HFFc6 (cell line): ENCODE measurements around the gene THEM4. TPM values are rescaled to one million over a fixed set of nuclear protein-coding genes. Genes with fewer than 3 reads are reported as not detected.

Experiments
- DNase-seq: peaks from one replicate; pipeline ENCODE4 v3.0.0-alpha.2; 2018
- H3K27ac Mint-ChIP-seq: 2 replicates; pipeline ENCODE4 v1.8.0; 2020; ENCODE audit warnings: mild to moderate bottlenecking, mixed read lengths
- H3K27me3 Mint-ChIP-seq: 2 replicates; pipeline ENCODE4 v1.8.0; 2021; ENCODE audit warnings: mild to moderate bottlenecking, moderate library complexity, mixed read lengths; ENCODE audit not compliant: insufficient read depth
- H3K36me3 Mint-ChIP-seq: 2 replicates; pipeline ENCODE4 v1.8.0; 2021; ENCODE audit warnings: low read depth, mixed read lengths
- H3K4me1 Mint-ChIP-seq: 2 replicates; pipeline ENCODE4 v1.8.0; 2020; ENCODE audit warnings: low read depth, mixed read lengths
- H3K4me3 Mint-ChIP-seq: 2 replicates; pipeline ENCODE4 v1.8.0; 2020; ENCODE audit warnings: mild to moderate bottlenecking, moderate library complexity, mixed read lengths
- H3K9me3 Mint-ChIP-seq: 2 replicates; pipeline ENCODE4 v1.8.0; 2020; ENCODE audit warnings: mild to moderate bottlenecking, mixed read lengths
- total RNA-seq, 6 experiments: library from RNA; stranded (reverse); fragmentation: NEBNext Ultra II Directional; extraction: Animal tissue kit (Norgen Biotek cat#: 25700); gene quantifications; 2 replicates in 1 of 6; 3 replicates in 5 of 6; pipeline ENCODE4 v1.2.3, GENCODE V29; 2021
- TF ChIP-seq, protein P1 (sequence below): fragments of 200-600 bp; sonication (generic); IDR thresholded peaks from 2 replicates; pipeline ENCODE4 v1.5.0; 2021; ENCODE audit warnings: antibody characterized with exemption, mild to moderate bottlenecking

THEM4 gene
- total RNA-seq, 6 experiments from 2014 or later = 8.0 to 10.1 (median 9.3) TPM

DNA sequence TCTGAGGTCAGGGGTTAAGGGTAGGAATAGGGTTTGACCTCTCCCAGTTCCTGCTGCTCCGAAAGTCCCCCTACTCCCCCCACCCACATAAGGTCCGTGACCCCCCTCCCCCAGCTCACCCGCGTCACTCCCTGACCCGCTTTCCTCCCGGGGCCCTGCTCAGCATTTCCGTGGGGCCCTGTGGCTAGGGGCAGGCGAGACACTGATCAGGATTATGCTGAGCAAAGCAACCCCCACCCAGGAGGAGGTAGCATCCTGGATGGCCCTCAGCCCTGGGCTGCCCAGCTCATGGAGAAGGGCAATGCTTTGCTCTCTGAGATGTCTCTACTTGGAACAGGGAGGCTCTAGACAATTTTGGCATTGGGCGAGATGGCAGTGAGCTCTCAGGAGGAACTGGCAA, 81.5 kb downstream of the THEM4 start:
- no peak overlapping the region for H3K27ac Mint-ChIP-seq
- H3K36me3 Mint-ChIP-seq = no peaks in the 10 kb centered on the region
- H3K27me3 Mint-ChIP-seq = peaks cover 49% of the 10 kb centered on the region
- TF ChIP-seq, protein P1, sequence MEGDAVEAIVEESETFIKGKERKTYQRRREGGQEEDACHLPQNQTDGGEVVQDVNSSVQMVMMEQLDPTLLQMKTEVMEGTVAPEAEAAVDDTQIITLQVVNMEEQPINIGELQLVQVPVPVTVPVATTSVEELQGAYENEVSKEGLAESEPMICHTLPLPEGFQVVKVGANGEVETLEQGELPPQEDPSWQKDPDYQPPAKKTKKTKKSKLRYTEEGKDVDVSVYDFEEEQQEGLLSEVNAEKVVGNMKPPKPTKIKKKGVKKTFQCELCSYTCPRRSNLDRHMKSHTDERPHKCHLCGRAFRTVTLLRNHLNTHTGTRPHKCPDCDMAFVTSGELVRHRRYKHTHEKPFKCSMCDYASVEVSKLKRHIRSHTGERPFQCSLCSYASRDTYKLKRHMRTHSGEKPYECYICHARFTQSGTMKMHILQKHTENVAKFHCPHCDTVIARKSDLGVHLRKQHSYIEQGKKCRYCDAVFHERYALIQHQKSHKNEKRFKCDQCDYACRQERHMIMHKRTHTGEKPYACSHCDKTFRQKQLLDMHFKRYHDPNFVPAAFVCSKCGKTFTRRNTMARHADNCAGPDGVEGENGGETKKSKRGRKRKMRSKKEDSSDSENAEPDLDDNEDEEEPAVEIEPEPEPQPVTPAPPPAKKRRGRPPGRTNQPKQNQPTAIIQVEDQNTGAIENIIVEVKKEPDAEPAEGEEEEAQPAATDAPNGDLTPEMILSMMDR = no peak
- H3K4me1 Mint-ChIP-seq = peaks cover 6% of the 10 kb centered on the region; the same call in 1 of the 2 replicates
- DNase-seq = no peak
- no peak overlapping the region for H3K4me3 Mint-ChIP-seq
- no peaks in the 10 kb centered on the region for H3K9me3 Mint-ChIP-seq

- Mint-ChIP-seq H3K27ac (no peak overlapping the region), H3K4me1 (peaks cover 6% of the 10 kb centered on the region; the same call in 1 of the 2 replicates), H3K9me3 (no peaks in the 10 kb centered on the region), H3K27me3 (peaks cover 49% of the 10 kb centered on the region), H3K4me3 (no peak overlapping the region), H3K36me3 (no peaks in the 10 kb centered on the region)
- TF ChIP-seq, protein P1 = no peak
- no peak for DNase-seq
Observed at GRCh38 chr1:151825751-151826660, 83.3 kb downstream of the THEM4 start.

DNA sequence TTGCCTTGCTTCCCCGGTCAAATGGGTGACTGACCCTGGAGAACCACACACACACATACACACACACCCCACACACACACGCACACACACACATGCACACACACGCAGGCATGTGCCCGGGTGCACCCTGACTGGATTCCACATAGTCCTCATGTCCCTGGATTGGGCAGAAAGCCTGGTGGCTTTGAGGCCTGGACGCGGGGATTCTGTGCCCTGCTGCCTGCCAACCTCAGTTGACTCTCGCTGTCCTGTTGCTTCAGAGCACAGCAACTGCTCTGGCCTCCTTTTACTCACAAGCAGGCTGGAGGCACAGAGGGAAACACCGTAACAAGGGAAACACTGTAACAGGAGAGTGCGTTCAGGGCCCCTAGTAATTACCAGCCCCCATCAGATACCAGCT, 84.1 kb downstream of the THEM4 start:
- Mint-ChIP-seq H3K4me3 (no peak overlapping the region), H3K27ac (no peak overlapping the region), H3K9me3 (no peaks in the 10 kb centered on the region), H3K36me3 (no peaks in the 10 kb centered on the region), H3K27me3 (peaks cover 57% of the 10 kb centered on the region), H3K4me1 (peaks cover 6% of the 10 kb centered on the region)
- TF ChIP-seq, protein P1 = no peak
- no peak for DNase-seq

Other genes with a start within 250 kb of the THEM4 start
- not detected for gene CELF3, start 192.7 kb downstream of the THEM4 start, total RNA-seq
- not detected for gene RIIAD1, start 188.0 kb downstream of the THEM4 start, total RNA-seq
- 100 to 1,000 TPM in 2 of 6 experiments, 10 to 100 TPM in 4; 91.4 to 116 (median 96.2) TPM for gene MRPL9, start 146.0 kb downstream of the THEM4 start, total RNA-seq
- gene TDRKH, start 119.0 kb downstream of the THEM4 start, total RNA-seq = 1 to 10 TPM; 1.1 to 2.0 (median 1.5) TPM
- gene LINGO4, start 104.1 kb downstream of the THEM4 start, total RNA-seq = not detected
- gene RORC, start 77.7 kb downstream of the THEM4 start, total RNA-seq = not detected
- not detected for gene C2CD4D, start 69.7 kb downstream of the THEM4 start, total RNA-seq
- gene THEM5, start 55.8 kb downstream of the THEM4 start, total RNA-seq = not detected
- 100 to 1,000 TPM; 390 to 518 (median 442) TPM for gene S100A10, start 84.3 kb upstream of the THEM4 start, total RNA-seq
- gene S100A11, start 127.5 kb upstream of the THEM4 start, total RNA-seq = 1,000 to 10,000 TPM; 1,164 to 1,256 (median 1,179) TPM
- gene TCHHL1, start 179.6 kb upstream of the THEM4 start, total RNA-seq = not detected
- under 1 TPM in 2 of 6 experiments, not detected in 4; 0.03 to 0.05 TPM for gene TCHH, start 205.9 kb upstream of the THEM4 start, total RNA-seq
- not detected for gene RPTN, start 249.7 kb upstream of the THEM4 start, total RNA-seq